Choroid plexus epithelial cell (primary cell): Measurements from ENCODE around the gene LCN1.

Source experiments
- DNase-seq: peaks from one replicate; pipeline ENCODE4 v3.0.0-alpha.2; 2010; ENCODE audit warnings: low read depth
- H3K4me3 ChIP-seq: 2 replicates; pipeline ENCODE4 v1.5.1; 2011; ENCODE audit warnings: low read depth, mild to moderate bottlenecking, control low read depth, low read length, moderate library complexity
- CTCF ChIP-seq: conservative IDR thresholded peaks from 2 replicates; pipeline ENCODE4 v1.5.1; 2011; ENCODE audit warnings: low read depth, mild to moderate bottlenecking, control low read depth, inconsistent platforms, low read length, moderate library complexity

Gene LCN1

GRCh38 chr9:135485385-135485784 lies 35.9 kb upstream of the LCN1 start:
- TF ChIP-seq CTCF = no peak
- no peak for DNase-seq
- no peak overlapping the region for H3K4me3 ChIP-seq

DNA sequence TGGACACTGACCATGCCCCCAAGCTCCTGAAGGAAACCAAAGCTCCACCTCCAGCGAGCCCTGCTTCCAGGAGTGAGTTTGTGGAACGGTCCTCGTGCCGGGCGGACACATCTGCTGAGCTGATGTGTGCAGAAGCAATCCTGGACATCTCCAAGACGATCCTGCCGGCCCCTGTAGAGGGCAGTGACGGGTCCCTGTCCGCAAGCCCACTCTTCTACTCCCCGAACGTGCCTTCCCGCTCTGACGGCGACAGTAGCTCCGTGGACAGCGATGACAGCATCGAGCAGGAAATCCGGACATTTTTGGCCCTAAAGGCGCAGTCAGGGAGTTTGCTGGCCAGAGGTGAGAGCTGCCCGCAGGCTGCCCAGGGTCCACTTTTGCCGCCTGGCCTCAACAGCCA lies 35.4 kb upstream of the LCN1 start:
- no peak overlapping the region for H3K4me3 ChIP-seq
- TF ChIP-seq CTCF = no peak
- DNase-seq = no peak

- no peak overlapping the region for H3K4me3 ChIP-seq
- DNase-seq = no peak
- TF ChIP-seq CTCF = no peak
Observed at GRCh38 chr9:135486267-135487065, 34.8 kb upstream of the LCN1 start.

GRCh38 chr9:135487281-135488012 lies 33.8 kb upstream of the LCN1 start:
- no peak overlapping the region for H3K4me3 ChIP-seq
- DNase-seq = no peak
- no peak for TF ChIP-seq CTCF

DNA sequence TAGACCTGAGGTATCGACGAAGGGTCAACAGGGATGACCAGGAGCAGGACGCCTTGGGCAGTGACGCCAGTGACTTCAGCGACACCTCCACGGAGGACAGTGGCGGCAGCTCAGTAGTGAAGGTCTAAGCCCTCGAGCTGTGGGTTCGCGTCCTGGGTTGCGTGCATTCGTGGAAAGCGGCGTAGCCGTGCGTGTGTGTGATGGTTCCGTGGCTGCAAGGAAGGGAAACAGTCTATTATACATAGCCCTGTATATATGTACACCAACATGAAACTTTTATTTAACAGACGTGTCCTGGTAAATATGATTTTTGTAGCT lies 33.3 kb upstream of the LCN1 start:
- no peak overlapping the region for H3K4me3 ChIP-seq
- no peak for TF ChIP-seq CTCF
- DNase-seq = no peak

- no peak for DNase-seq
- no peak overlapping the region for H3K4me3 ChIP-seq
- TF ChIP-seq CTCF = no peak
Observed at GRCh38 chr9:135488527-135488926, 32.7 kb upstream of the LCN1 start.
